HUES64 (cell line): ENCODE data around the gene TMEM236.

ENCODE experiments used
- H3K27ac ChIP-seq: 2 replicates; pipeline ENCODE4 v1.7.0; 2013; ENCODE audit warnings: low read depth, low read length, inconsistent platforms
- H3K27me3 ChIP-seq: 2 replicates; pipeline ENCODE4 v1.6.1; 2013; ENCODE audit warnings: mild to moderate bottlenecking, low read length; ENCODE audit not compliant: insufficient read depth
- H3K36me3 ChIP-seq: 2 replicates; pipeline ENCODE4 v1.6.1; 2013; ENCODE audit warnings: mild to moderate bottlenecking, low read length; ENCODE audit not compliant: insufficient read depth
- H3K4me1 ChIP-seq: 2 replicates; pipeline ENCODE4 v1.6.1; 2013; ENCODE audit warnings: mild to moderate bottlenecking, low read length, moderate library complexity; ENCODE audit not compliant: insufficient read depth
- H3K4me3 ChIP-seq: 2 replicates; pipeline ENCODE4 v1.5.1; 2013; ENCODE audit warnings: mild to moderate bottlenecking, low read length, moderate library complexity
- H3K9ac ChIP-seq: 2 replicates; pipeline ENCODE4 v1.6.1; 2013; ENCODE audit warnings: mild to moderate bottlenecking, low read depth, low read length
- H3K9me3 ChIP-seq: 2 replicates; pipeline ENCODE4 v1.6.1; 2013; ENCODE audit warnings: low read depth, low read length; ENCODE audit not compliant: insufficient read depth
- WGBS: fragments of 150-250, 120-280 bp; methylation state at CpG from one replicate; pipeline ENCODE4 v1.1.7; 2013; ENCODE audit warnings: missing lambda C conversion rate; 5-methylcytosine and 5-hydroxymethylcytosine counted together

Gene TMEM236

DNA sequence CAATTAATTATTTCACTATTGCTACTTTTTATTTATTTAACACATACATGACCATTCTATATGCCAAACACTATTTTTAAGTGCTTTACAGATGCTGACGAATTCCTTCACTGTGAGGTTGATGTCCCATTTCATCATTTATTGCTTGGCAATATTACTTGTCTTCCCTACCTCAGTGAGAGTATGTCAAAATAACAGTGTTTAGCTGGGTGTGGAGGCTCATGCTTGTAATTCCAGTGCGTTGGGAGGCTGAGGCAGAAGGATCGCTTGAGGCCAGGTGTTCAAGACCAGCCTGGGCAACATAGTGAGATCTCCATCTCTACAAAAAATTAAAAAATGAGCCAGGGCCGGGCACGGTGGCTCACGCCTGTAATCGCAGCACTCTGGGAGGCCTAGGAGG is 37.4 kb downstream of the TMEM236 start:
- Histone ChIP-seq H3K36me3 (no peaks in the 10 kb centered on the region), H3K4me1 (peaks cover 9% of the 10 kb centered on the region; the same call in 1 of the 2 replicates), H3K9ac (no peak overlapping the region), H3K27me3 (no peaks in the 10 kb centered on the region), H3K27ac (no peak overlapping the region), H3K9me3 (no peaks in the 10 kb centered on the region), H3K4me3 (no peak overlapping the region)
- 93% methylated on average over 7 of the region's 7 CpGs for WGBS

DNA sequence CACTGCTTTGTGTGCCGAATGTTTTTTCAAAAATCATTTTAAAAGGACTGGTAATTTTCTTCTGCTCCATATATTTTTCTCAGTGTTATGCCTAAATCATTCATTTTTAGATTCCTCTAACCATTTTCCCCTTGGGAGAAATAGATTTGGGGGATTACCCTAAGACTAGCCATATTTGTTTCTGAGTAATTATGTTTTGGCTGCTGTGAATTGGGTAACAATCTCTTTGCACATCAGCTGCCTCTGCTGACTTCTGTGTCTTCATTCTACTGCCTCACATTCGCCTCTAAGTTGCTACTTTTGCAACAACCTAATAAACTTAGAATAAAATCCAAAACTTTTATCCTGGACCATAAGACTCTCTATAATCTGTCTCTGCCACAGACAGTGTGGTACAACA is 38.6 kb downstream of the TMEM236 start:
- 92% methylated on average over 2 of the region's 2 CpGs for WGBS
- Histone ChIP-seq H3K9ac (no peak overlapping the region), H3K36me3 (no peaks in the 10 kb centered on the region), H3K9me3 (no peaks in the 10 kb centered on the region), H3K4me3 (no peak overlapping the region), H3K27ac (no peak overlapping the region), H3K4me1 (peaks cover 9% of the 10 kb centered on the region; the same call in 1 of the 2 replicates), H3K27me3 (no peaks in the 10 kb centered on the region)

DNA sequence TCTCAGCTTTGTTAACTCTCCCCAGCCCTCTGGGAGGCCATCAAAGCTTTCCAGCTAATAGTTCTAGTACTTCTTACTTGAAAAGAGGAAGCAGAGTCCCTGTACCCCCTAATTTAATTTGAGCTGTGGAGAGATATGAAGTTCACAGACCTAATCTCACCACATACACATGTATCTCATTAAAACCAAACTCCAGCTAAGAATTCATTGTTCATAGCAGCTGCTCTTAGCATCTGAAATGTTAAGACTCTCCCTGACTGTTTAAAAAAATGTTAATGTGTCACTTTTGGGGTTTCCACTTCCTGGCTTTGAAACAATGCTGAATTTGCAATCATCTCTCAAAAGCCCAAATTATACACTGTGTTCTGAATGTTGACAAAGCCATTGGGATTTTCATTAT is 41.0 kb downstream of the TMEM236 start:
- no peaks in the 10 kb centered on the region for H3K27me3 ChIP-seq
- no peak overlapping the region for H3K27ac ChIP-seq
- no peak overlapping the region for H3K9ac ChIP-seq
- H3K4me3 ChIP-seq: no peak overlapping the region
- H3K36me3 ChIP-seq: no peaks in the 10 kb centered on the region
- H3K4me1 ChIP-seq: peaks cover 6% of the 10 kb centered on the region; the same call in 1 of the 2 replicates
- no peaks in the 10 kb centered on the region; the same call in 1 of the 2 replicates for H3K9me3 ChIP-seq

DNA sequence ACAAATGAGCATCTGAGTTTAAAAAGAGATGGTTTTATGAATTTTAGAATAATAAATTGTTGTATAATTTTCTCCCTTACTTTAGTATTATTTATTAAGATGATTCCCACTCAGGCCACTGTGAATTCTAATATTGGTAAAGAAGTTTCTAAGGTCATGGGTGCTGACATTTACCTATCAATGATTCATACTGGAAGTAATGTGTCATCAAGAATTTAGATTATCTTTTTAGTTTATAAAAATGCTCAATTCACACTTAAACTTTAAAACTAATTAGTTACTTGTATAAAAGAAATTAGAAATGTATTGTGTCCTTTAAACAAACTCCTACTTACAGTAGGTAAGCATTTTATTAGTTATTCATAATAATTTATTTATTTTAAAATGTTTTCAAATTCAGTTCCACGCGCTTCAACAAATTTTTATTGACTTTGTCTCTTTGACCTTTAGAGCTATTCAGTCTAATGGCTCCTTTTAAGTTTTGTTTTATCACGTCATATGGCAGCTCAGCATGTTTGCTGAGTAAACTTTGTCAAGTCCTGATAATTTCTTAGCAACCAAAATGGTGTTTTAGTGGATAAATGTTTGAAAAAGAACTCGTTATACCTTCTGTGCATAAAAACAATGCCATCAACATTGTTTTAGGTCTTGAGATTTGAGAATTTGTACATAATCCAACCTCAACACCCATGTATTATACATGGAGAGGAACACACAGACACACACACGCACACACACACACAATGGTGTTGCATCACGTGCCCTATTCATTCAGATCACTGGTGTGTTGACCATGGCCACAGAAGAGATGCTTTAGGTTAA is 42.0 kb downstream of the TMEM236 start:
- Histone ChIP-seq H3K9ac (no peak overlapping the region), H3K4me3 (no peak overlapping the region), H3K4me1 (no peaks in the 10 kb centered on the region; the same call in 1 of the 2 replicates), H3K27ac (no peak overlapping the region), H3K9me3 (no peaks in the 10 kb centered on the region; the same call in 1 of the 2 replicates), H3K27me3 (no peaks in the 10 kb centered on the region), H3K36me3 (no peaks in the 10 kb centered on the region)
- 95% methylated on average over 5 of the region's 6 CpGs for WGBS

DNA sequence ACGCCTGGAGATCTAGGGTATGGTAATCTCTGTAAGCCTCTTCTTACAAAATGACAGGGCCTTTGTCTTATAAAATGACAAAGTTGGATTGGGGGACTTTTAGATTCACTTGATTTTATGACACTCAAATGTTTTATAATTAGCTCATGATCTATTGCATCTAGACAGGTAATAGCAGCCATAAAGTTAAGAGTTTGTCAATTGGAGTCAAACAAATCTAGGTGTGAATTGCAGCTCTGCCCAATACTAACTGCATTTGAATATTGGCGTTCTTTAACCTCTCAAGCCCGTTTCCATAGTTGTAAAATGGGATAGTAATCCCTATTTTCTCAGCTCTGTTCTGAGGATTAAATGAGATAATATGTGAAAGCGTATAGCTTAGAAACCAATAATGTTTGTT is 43.1 kb downstream of the TMEM236 start:
- H3K27me3 ChIP-seq: no peaks in the 10 kb centered on the region
- H3K4me1 ChIP-seq: no peaks in the 10 kb centered on the region; the same call in 1 of the 2 replicates
- H3K36me3 ChIP-seq: no peaks in the 10 kb centered on the region
- WGBS: 90% methylated on average over 3 of the region's 4 CpGs
- no peak overlapping the region for H3K4me3 ChIP-seq
- no peak overlapping the region for H3K27ac ChIP-seq
- no peaks in the 10 kb centered on the region; the same call in 1 of the 2 replicates for H3K9me3 ChIP-seq
- H3K9ac ChIP-seq: no peak overlapping the region

DNA sequence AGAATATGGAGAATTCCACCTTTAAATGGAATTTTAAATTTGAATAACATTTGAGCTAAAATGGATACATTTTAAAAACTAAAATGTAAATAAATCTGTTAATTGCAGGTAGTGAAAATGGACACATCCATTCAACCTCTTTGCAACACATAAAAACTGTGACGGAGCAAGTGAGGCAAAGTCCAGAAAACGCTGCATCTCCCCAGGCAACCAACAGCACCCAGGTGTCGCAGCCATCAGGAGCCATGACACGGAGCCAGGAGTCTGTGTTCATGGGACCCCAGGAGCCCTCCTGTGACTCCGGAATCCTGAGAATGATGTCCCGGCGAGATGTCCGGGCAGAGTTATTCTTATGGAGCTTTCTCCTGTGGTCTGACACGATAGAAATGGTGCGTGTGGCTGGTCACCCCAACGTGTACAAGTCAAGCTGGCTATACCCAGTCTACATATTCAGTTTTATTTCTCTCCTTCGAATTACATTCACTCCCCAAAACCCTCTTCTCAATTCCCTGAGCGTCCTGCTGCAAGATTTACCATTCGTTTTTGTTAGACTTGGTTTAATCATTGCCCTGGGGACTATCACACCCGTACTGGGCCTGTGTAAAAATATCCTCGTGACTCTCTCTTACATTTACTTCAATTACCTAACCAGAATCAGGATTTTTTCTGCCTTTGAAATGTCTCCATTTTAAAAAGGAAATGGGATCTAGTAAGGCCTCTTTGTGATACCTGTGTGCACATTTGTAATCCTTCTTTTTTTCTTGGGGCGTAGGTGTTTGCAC is 44.0 kb downstream of the TMEM236 start:
- Histone ChIP-seq H3K27ac (no peak overlapping the region), H3K4me3 (no peak overlapping the region), H3K36me3 (no peaks in the 10 kb centered on the region), H3K9me3 (no peaks in the 10 kb centered on the region; the same call in 1 of the 2 replicates), H3K27me3 (no peaks in the 10 kb centered on the region), H3K4me1 (no peaks in the 10 kb centered on the region; the same call in 1 of the 2 replicates), H3K9ac (no peak overlapping the region)
- WGBS: 94% methylated on average over 16 of the region's 17 CpGs

DNA sequence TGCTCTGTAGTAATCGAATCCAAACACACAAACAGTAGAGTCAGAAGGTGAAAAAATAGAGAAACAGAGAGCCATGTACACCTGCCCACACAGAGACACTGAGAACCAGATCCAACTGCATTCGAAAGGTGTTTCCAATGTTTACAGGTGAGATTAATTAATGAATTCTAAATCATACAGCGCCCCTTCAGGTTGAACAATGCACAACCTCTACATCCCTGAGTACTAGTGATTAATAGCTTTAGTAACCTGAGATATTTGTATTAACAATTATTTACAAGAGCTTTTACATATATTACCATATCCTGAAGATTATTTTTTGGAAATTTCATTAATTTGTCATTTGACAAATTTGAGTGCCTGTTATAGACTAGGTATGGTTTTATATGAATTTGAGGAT is 49.5 kb downstream of the TMEM236 start:
- H3K4me1 ChIP-seq: no peaks in the 10 kb centered on the region
- WGBS: 100% methylated on average over 1 of the region's 3 CpGs
- no peaks in the 10 kb centered on the region; the same call in 1 of the 2 replicates for H3K9me3 ChIP-seq
- no peak overlapping the region for H3K9ac ChIP-seq
- no peaks in the 10 kb centered on the region for H3K36me3 ChIP-seq
- H3K27me3 ChIP-seq: no peaks in the 10 kb centered on the region
- no peak overlapping the region for H3K27ac ChIP-seq
- no peak overlapping the region for H3K4me3 ChIP-seq

DNA sequence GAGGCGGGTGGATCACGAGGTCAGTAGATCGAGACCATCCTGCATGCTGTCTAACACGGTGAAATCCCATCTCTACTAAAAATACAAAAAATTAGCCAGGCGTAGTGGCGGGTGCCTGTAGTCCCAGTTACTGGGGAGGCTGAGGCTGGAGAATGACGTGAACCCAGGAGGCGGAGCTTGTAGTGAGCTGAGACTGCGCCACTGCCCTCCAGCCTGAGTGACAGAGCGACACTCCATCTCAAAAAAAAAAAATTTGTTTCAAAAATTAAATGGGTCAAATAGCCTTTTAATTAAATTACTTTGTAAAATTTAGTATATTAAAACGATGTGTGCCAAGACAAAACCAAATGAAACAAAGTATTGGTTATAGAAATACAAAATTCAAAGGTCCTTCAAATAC is 50.3 kb downstream of the TMEM236 start:
- no peaks in the 10 kb centered on the region for H3K36me3 ChIP-seq
- WGBS: 96% methylated on average over 10 of the region's 11 CpGs
- H3K27me3 ChIP-seq: no peaks in the 10 kb centered on the region
- H3K4me1 ChIP-seq: no peaks in the 10 kb centered on the region
- no peak overlapping the region for H3K27ac ChIP-seq
- no peak overlapping the region for H3K4me3 ChIP-seq
- no peaks in the 10 kb centered on the region for H3K9me3 ChIP-seq
- no peak overlapping the region for H3K9ac ChIP-seq

DNA sequence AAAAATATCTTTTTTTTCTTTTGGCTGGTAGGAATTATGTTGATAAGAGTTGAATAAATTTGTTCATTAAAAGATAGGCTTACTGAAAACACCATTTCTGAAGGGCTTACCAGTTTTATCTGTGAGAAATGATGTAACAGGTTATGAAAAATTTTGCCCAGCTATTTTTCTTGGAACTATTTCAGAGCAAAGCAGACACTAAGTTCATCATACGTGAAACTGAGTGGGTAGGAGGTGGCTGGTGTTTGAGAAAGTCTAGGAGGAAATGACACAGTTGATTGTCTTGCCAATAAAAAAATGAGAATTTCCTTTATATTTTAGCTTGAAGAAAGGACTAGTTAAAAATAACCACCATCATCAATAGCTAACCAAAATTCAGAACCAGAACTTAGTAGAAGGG is 51.0 kb downstream of the TMEM236 start:
- WGBS: 91% methylated on average over 1 of the region's 1 CpG

DNA sequence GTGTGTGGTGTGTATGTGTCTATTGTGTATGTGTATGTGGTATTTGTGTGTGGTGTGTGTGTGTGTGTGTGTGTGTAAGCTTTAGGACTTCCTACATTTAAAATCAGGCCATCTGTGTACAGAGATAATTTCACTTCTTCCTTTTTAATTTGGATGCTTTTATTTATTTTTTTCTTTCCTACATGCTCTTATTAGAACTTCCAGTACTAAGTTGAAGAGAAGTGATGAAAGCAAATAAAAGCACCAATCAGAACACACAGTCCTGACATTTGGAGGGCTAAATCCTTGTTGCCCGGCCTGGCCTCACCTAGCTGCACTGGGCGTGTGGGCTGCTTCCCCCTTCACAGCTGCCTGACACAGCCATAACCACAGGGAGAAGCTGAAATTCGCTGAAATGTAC is 53.3 kb downstream of the TMEM236 start:
- Histone ChIP-seq H3K4me1 (no peaks in the 10 kb centered on the region), H3K27me3 (no peaks in the 10 kb centered on the region), H3K4me3 (no peak overlapping the region), H3K9ac (no peak overlapping the region), H3K36me3 (no peaks in the 10 kb centered on the region), H3K27ac (no peak overlapping the region), H3K9me3 (no peaks in the 10 kb centered on the region)
- 86% methylated on average over 3 of the region's 3 CpGs for WGBS

More for the DNA sequence above, 51.0 kb downstream of the TMEM236 start:
- no peak overlapping the region for H3K27ac ChIP-seq
- H3K9me3 ChIP-seq: no peaks in the 10 kb centered on the region
- no peak overlapping the region for H3K9ac ChIP-seq
- no peaks in the 10 kb centered on the region for H3K27me3 ChIP-seq
- H3K4me1 ChIP-seq: no peaks in the 10 kb centered on the region
- no peaks in the 10 kb centered on the region for H3K36me3 ChIP-seq
- H3K4me3 ChIP-seq: no peak overlapping the region

DNA sequence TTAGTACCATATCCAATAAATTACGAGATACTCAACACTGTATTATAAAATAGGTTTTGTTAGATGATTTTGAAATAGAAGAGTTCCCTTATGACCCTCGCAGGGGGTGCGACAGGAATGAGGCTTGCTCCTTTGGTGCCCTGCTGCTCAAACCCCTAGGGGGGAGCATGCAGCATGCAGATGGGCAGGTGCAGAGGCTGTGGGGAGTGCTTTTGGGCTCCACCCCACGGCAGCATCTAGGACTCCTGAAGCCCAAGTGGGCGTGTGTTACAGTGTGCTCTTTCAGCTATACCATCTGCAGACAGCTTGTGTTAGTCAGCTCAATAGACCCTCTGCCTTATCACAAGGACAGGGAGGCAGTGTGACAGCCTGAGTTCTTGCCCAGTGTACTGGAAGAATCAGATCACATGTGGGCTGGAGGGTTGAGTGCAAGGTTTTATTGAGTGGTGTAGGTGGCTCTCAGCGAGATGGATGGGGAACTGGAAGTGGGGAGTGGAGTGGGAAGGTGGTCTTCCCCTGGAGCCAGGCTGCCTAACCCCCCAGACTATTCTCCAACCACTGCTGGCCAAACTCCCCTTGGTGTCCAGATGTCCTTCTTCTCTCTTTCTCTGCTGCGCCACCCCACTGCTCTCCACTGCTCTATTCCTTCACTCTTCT is 54.0 kb downstream of the TMEM236 start:
- 79% methylated on average over 6 of the region's 7 CpGs for WGBS
- H3K27ac ChIP-seq: no peak overlapping the region
- H3K9ac ChIP-seq: no peak overlapping the region
- H3K4me3 ChIP-seq: no peak overlapping the region
- H3K9me3 ChIP-seq: no peaks in the 10 kb centered on the region
- no peaks in the 10 kb centered on the region for H3K27me3 ChIP-seq
- no peaks in the 10 kb centered on the region for H3K36me3 ChIP-seq
- no peaks in the 10 kb centered on the region for H3K4me1 ChIP-seq
